ENCODE measurements around the gene PEAR1. TPM values are rescaled to one million over a fixed set of nuclear protein-coding genes. Genes with fewer than 3 reads are reported as not detected.

PEAR1 gene
- total RNA-seq, 1 experiment from 2014 or later = 11.9 TPM

DNA sequence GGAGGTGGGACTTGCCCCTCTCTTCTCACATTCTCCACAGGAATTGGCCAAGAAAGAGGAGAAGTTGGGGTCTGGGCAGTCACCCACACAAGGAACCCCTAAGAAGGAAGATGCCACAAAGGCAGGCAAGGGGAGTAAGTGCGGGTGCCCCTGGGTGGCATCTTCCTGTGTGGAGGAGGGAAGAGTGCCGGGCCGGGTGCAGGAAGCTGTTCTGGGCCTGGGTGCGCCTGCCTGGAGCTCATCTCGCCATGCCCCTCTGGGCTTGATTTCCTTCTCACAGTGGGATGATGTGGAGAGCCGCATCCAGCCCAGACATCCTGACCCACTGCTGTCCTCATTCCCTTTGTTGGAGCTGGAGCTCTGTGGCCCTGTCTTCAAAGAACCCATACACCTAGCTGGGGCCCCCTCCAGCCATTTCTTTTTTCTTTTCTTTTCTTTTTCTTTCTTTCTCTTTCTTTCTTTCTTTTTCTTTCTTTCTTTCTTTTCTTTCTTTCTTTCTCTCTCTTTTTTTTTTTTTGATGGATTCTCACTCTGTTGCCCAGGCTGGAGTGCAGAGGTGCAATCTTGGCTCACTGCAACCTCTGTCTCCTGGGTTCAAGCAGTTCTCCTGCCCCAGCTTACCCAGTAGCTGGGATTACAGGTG, 36.2 kb downstream of the PEAR1 start:
- BruUV-seq (replicated peaks) = no TSS peak
- peaks cover 25% of the 10 kb centered on the region for H3K4me1 ChIP-seq (ENCODE audit: insufficient read depth, low read length)
- intact Hi-C loops (cut with micrococcal nuclease) = no loop called here
- ATAC-seq (no peak), DNase-seq (no peak)
- no peak overlapping the region for H3K9ac ChIP-seq (ENCODE audit: low read length)
- no peaks in the 10 kb centered on the region for H3K79me2 ChIP-seq (ENCODE audit: low read length)
- no peak overlapping the region for H3K4me3 ChIP-seq (ENCODE audit: low read length)
- POLR2A ChIA-PET (ENCODE audit: unreplicated experiment) = no interaction called here
- CTCF ChIA-PET = no interaction called here
- H3F3A ChIP-seq (ENCODE audit: low read length, unreplicated experiment) = peaks cover 6% of the 10 kb centered on the region
- H3K27me3 ChIP-seq (ENCODE audit: low read length) = no peaks in the 10 kb centered on the region
- H3K9me3 ChIP-seq (ENCODE audit: low read length) = no peaks in the 10 kb centered on the region
- H3K27ac ChIP-seq (ENCODE audit: low read length) = no peak overlapping the region
- TF ChIP-seq EZH2 (IDR thresholded peaks at IDR 0.05; ENCODE audit: low read length, unreplicated experiment) = no peak
- H2AFZ ChIP-seq (ENCODE audit: low read length) = no peak overlapping the region
- H3K4me2 ChIP-seq (ENCODE audit: low read length) = no peak overlapping the region
- no peaks in the 10 kb centered on the region for H3K9me2 ChIP-seq (replicated peaks; ENCODE audit: low read length)
- H3K36me3 ChIP-seq (ENCODE audit: low read depth, low read length) = no peaks in the 10 kb centered on the region
- no peaks in the 10 kb centered on the region for H4K20me1 ChIP-seq (ENCODE audit: low read length)

DNA sequence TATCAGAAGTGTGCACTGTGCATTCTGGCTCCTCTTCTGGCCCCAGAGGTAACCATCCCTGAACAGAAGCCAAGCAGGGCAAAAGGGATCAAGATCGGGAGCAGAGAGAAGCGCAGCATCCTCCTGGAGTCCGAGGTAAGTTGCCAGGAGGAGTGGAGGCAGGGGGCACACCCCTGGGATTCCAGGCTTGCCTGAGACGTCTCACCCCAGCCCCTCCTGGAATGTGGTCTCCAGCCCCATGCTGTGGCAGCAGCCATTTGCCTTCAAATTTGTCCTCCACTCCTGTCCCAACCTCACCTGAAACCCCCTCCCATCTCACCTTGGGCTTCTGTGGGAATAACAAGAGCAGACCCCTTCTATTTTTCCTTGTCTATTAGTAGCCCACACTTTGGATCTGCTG, 37.0 kb downstream of the PEAR1 start:
- no peaks in the 10 kb centered on the region for H3K9me3 ChIP-seq (ENCODE audit: low read length)
- H3K4me2 ChIP-seq (ENCODE audit: low read length) = no peak overlapping the region
- H3K9ac ChIP-seq (ENCODE audit: low read length) = no peak overlapping the region
- POLR2A ChIA-PET (ENCODE audit: unreplicated experiment) = no interaction called here
- no TSS peak for BruUV-seq (replicated peaks)
- no peaks in the 10 kb centered on the region for H3K27me3 ChIP-seq (ENCODE audit: low read length)
- no peak overlapping the region for H2AFZ ChIP-seq (ENCODE audit: low read length)
- H3K9me2 ChIP-seq (replicated peaks; ENCODE audit: low read length) = no peaks in the 10 kb centered on the region
- no peaks in the 10 kb centered on the region for H3K79me2 ChIP-seq (ENCODE audit: low read length)
- ATAC-seq (no peak), DNase-seq (no peak)
- no peaks in the 10 kb centered on the region for H4K20me1 ChIP-seq (ENCODE audit: low read length)
- TF ChIP-seq EZH2phosphoT487 (IDR thresholded peaks at IDR 0.05; ENCODE audit: borderline replicate concordance, low read length) (no peak), EZH2 (IDR thresholded peaks at IDR 0.05; ENCODE audit: low read length, unreplicated experiment) (no peak)
- TF ChIP-seq, protein P1, sequence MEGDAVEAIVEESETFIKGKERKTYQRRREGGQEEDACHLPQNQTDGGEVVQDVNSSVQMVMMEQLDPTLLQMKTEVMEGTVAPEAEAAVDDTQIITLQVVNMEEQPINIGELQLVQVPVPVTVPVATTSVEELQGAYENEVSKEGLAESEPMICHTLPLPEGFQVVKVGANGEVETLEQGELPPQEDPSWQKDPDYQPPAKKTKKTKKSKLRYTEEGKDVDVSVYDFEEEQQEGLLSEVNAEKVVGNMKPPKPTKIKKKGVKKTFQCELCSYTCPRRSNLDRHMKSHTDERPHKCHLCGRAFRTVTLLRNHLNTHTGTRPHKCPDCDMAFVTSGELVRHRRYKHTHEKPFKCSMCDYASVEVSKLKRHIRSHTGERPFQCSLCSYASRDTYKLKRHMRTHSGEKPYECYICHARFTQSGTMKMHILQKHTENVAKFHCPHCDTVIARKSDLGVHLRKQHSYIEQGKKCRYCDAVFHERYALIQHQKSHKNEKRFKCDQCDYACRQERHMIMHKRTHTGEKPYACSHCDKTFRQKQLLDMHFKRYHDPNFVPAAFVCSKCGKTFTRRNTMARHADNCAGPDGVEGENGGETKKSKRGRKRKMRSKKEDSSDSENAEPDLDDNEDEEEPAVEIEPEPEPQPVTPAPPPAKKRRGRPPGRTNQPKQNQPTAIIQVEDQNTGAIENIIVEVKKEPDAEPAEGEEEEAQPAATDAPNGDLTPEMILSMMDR (conservative IDR thresholded peaks at IDR 0.05; ENCODE audit: low read depth, low read length) = no peak
- CTCF ChIA-PET = no interaction called here
- H3K27ac ChIP-seq (ENCODE audit: low read length) = no peak overlapping the region
- H3K4me1 ChIP-seq (ENCODE audit: insufficient read depth, low read length) = peaks cover 21% of the 10 kb centered on the region
- H3K4me3 ChIP-seq (ENCODE audit: low read length) = no peak overlapping the region
- peaks cover 6% of the 10 kb centered on the region for H3F3A ChIP-seq (ENCODE audit: low read length, unreplicated experiment)
- no peaks in the 10 kb centered on the region for H3K36me3 ChIP-seq (ENCODE audit: low read depth, low read length)
- intact Hi-C loops (cut with micrococcal nuclease) = no loop called here

DNA sequence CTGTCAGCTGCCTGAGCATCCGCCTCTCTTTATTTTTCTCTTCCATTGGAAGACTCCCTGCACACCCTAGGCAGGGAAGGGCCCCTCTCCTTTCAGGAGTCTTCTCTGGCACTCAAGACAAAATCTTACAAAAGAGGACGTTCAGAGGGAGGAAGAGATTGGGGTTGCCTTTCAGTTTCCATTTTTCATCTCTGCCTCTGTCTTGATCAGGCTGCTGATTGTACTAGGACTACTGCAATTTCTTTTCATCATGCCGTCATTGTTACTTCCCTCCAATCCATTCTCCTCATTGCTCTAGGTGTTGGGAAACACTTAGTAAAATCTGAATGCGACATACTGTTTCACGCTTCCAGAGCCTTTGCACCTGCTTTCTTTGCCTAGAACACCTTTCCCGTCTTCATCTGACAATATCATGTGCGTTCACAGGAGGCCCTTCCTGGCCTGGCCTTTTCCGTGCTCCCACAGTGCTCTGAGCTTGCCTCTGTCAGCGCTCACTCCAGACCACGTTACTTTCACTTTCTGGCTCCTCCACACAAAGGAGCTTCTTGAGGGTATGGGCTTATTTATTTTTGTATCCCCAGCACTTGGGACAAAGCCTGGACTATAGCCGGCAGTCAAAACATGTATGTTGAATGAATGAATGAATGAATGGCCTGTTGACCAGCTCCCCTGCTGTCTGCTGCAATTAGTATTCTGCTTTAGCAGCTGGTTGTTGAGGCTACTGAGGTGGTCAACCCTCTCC, 37.9 kb downstream of the PEAR1 start:
- Histone ChIP-seq H3K36me3 (ENCODE audit: low read depth, low read length) (no peaks in the 10 kb centered on the region), H3K4me2 (ENCODE audit: low read length) (no peak overlapping the region), H3K9me3 (ENCODE audit: low read length) (no peaks in the 10 kb centered on the region), H3F3A (ENCODE audit: low read length, unreplicated experiment) (no peaks in the 10 kb centered on the region), H3K9ac (ENCODE audit: low read length) (no peak overlapping the region), H3K4me3 (ENCODE audit: low read length) (no peak overlapping the region), H3K27me3 (ENCODE audit: low read length) (no peaks in the 10 kb centered on the region), H3K27ac (ENCODE audit: low read length) (no peak overlapping the region), H3K4me1 (ENCODE audit: insufficient read depth, low read length) (peaks cover 12% of the 10 kb centered on the region), H3K9me2 (replicated peaks; ENCODE audit: low read length) (no peaks in the 10 kb centered on the region), H2AFZ (ENCODE audit: low read length) (no peak overlapping the region), H3K79me2 (ENCODE audit: low read length) (no peaks in the 10 kb centered on the region), H4K20me1 (ENCODE audit: low read length) (no peaks in the 10 kb centered on the region)
- DNase-seq (no peak), ATAC-seq (no peak)
- CTCF ChIA-PET = no interaction called here
- BruUV-seq (replicated peaks) = no TSS peak
- TF ChIP-seq EZH2 (IDR thresholded peaks at IDR 0.05; ENCODE audit: low read length, unreplicated experiment) (no peak), EZH2phosphoT487 (IDR thresholded peaks at IDR 0.05; ENCODE audit: borderline replicate concordance, low read length) (no peak)
- TF ChIP-seq, protein P1 (conservative IDR thresholded peaks at IDR 0.05; ENCODE audit: low read depth, low read length) = no peak
- POLR2A ChIA-PET (ENCODE audit: unreplicated experiment) = no interaction called here
- intact Hi-C loops (cut with micrococcal nuclease) = no loop called here
